CD4-positive, alpha-beta T cell treated with Interleukin-17A for 1 hour (primary cell): ENCODE results near the gene STPG1.

ENCODE experiments used
- DNase-seq: peaks from one replicate; pipeline ENCODE4 v3.0.0-alpha.2; 2020

Gene STPG1

GRCh38 chr1:24425922-24426321 is 12.3 kb upstream of the STPG1 start:
- no peak for DNase-seq

GRCh38 chr1:24425441-24425840 is 11.9 kb upstream of the STPG1 start:
- no peak for DNase-seq

GRCh38 chr1:24424990-24425389 is 11.4 kb upstream of the STPG1 start:
- no peak for DNase-seq

- no peak for DNase-seq
Measured at GRCh38 chr1:24424207-24424606, 10.6 kb upstream of the STPG1 start.

- no peak for DNase-seq
Measured at GRCh38 chr1:24421502-24421901, 7.9 kb upstream of the STPG1 start.

GRCh38 chr1:24420547-24420946 is 7.0 kb upstream of the STPG1 start:
- DNase-seq = no peak

- no peak for DNase-seq
Measured at GRCh38 chr1:24418898-24419628, 5.5 kb upstream of the STPG1 start.

- DNase-seq = no peak
Measured at GRCh38 chr1:24417681-24418080, 4.1 kb upstream of the STPG1 start.

- peak; percentile 71 for DNase-seq
Measured at GRCh38 chr1:24416666-24417391, 3.2 kb upstream of the STPG1 start.

GRCh38 chr1:24415910-24416665 is 2.5 kb upstream of the STPG1 start:
- peak; percentile 3 for DNase-seq

- peak; percentile 99 for DNase-seq
Measured at GRCh38 chr1:24415334-24415909, 1.8 kb upstream of the STPG1 start, which contains the start of gene NIPAL3. Gene NIPAL3, plus strand, starts transcription at chr1:24415802. Its CDS starts 3,746 bp downstream, at chr1:24419548.

GRCh38 chr1:24414775-24415333 is 1.3 kb upstream of the STPG1 start:
- DNase-seq = no peak

GRCh38 chr1:24412408-24412807 is 1.2 kb downstream of the STPG1 start:
- no peak for DNase-seq

GRCh38 chr1:24411963-24412362 is 1.6 kb downstream of the STPG1 start:
- no peak for DNase-seq

GRCh38 chr1:24410750-24411149 is 2.8 kb downstream of the STPG1 start:
- DNase-seq = no peak

GRCh38 chr1:24409535-24409934 is 4.0 kb downstream of the STPG1 start:
- DNase-seq = no peak

GRCh38 chr1:24406788-24407187 is 6.8 kb downstream of the STPG1 start:
- no peak for DNase-seq

GRCh38 chr1:24403806-24404205 is 9.8 kb downstream of the STPG1 start:
- no peak for DNase-seq

GRCh38 chr1:24400065-24400464 is 13.5 kb downstream of the STPG1 start:
- no peak for DNase-seq

- DNase-seq = no peak
Measured at GRCh38 chr1:24393892-24394291, 19.7 kb downstream of the STPG1 start.

- DNase-seq = no peak
Measured at GRCh38 chr1:24392982-24393650, 20.5 kb downstream of the STPG1 start.

GRCh38 chr1:24392604-24392946 is 21.0 kb downstream of the STPG1 start:
- no peak for DNase-seq
